Thyroid gland (tissue), 4 donors: ENCODE data around the gene SLC25A21.

Experiments used
- POLR2A ChIP-seq, 2 donors: fragments of 450-650 bp; IDR thresholded peaks; one replicate each; pipeline ENCODE4 v1.6.1; 2017; ENCODE audit warnings: antibody characterized with exemption in 2 of 2, mild to moderate bottlenecking in 2 of 2, moderate library complexity in 1 of 2
- TF ChIP-seq, protein P1 (sequence below), 6 experiments: fragments of 200-600 bp in 3 of 6; fragments of 450-650 bp in 3 of 6; sonication (generic) in 3 of 6; IDR thresholded peaks; one replicate each; pipeline ENCODE4 v1.5.1; 2016 to 2019; ENCODE audit warnings: antibody characterized with exemption in 6 of 6, mild to moderate bottlenecking in 2 of 6, inconsistent platforms in 1 of 6, moderate library complexity in 1 of 6

DNA sequence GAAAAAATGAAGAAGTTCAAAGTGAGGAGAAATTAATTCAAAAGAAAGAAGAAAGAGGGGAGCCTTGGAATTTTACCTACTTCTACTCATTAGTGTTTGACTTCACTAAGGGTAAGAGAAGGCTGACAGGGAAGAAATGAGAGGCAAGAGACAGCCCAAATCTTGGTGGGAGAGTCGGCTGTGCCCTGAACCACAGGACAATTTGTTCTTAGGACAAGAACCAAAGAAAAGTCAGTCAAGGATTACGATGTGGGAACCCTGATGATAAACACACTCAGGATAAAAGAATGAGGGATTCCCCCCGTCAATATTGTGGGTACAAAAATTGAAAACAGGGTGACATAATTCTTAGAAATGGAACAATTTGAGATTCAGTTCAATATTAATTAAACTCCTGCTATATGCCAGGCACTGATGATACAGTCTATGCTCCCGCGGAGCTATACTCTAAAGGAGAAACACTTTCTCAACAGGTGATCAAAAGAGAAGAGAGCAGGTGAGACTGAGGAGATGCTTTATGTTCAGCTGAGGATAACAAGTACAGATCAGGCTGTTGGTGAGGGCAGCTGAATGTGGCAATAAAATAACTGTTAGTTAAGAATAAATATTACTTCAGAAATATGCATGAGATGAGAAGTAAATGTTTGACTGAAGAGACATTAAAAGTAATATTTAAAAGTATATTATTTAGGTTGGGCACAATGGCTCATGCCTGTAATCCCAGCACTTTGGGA, 175.4 kb downstream of the SLC25A21 start:
- TF ChIP-seq, protein P1, sequence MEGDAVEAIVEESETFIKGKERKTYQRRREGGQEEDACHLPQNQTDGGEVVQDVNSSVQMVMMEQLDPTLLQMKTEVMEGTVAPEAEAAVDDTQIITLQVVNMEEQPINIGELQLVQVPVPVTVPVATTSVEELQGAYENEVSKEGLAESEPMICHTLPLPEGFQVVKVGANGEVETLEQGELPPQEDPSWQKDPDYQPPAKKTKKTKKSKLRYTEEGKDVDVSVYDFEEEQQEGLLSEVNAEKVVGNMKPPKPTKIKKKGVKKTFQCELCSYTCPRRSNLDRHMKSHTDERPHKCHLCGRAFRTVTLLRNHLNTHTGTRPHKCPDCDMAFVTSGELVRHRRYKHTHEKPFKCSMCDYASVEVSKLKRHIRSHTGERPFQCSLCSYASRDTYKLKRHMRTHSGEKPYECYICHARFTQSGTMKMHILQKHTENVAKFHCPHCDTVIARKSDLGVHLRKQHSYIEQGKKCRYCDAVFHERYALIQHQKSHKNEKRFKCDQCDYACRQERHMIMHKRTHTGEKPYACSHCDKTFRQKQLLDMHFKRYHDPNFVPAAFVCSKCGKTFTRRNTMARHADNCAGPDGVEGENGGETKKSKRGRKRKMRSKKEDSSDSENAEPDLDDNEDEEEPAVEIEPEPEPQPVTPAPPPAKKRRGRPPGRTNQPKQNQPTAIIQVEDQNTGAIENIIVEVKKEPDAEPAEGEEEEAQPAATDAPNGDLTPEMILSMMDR (IDR thresholded peaks at IDR 0.05) = no peak
- no peak for TF ChIP-seq POLR2A (IDR thresholded peaks at IDR 0.05)
